CD14-positive monocyte (primary cell): ENCODE results near the gene PLCD1. TPM values are rescaled to one million over a fixed set of nuclear protein-coding genes. Genes with fewer than 3 reads are reported as not detected.
"Not testable (repeated sequence)": the region's sequence is repeated elsewhere in the genome, so short reads cannot be mapped to it uniquely, and the experiment has no call there.

Source experiments
- DNase-seq, 3 donors: peaks; one replicate each; pipeline ENCODE4 v3.0.0-alpha.2; 2011 to 2022
- H2AFZ ChIP-seq: 2 replicates; pipeline ENCODE4 v1.6.0; 2012; ENCODE audit warnings: mild to moderate bottlenecking, low read depth, low read length, inconsistent platforms; ENCODE audit not compliant: insufficient read depth, poor library complexity, severe bottlenecking
- H3K27ac ChIP-seq, 2 donors: 1 replicate in 1 of 2; 2 replicates in 1 of 2; pipeline ENCODE4 v1.5.1; 2012 to 2013; ENCODE audit warnings: low read length in 2 of 2, control low read depth in 1 of 2, inconsistent platforms in 1 of 2, low read depth in 1 of 2, mild to moderate bottlenecking in 1 of 2
- H3K27me3 ChIP-seq, 2 donors: one replicate each; pipeline versions ENCODE4 v1.6.0 to v1.6.1; 2011 to 2013; ENCODE audit warnings: low read length in 2 of 2; ENCODE audit not compliant: control insufficient read depth in 2 of 2, insufficient read depth in 2 of 2
- H3K36me3 ChIP-seq, 2 donors: replicated peaks in 1 of 2; 1 replicate in 1 of 2; 2 replicates in 1 of 2; pipeline versions ENCODE4 v1.5.1 to v1.6.1; 2012 to 2013; ENCODE audit warnings: low read length in 2 of 2, control low read depth in 1 of 2, inconsistent platforms in 1 of 2, mild to moderate bottlenecking in 1 of 2; ENCODE audit not compliant: insufficient read depth in 2 of 2, control insufficient read depth in 1 of 2
- H3K4me1 ChIP-seq, 2 donors: 1 replicate in 1 of 2; 2 replicates in 1 of 2; pipeline versions ENCODE4 v1.5.1 to v1.6.1; 2012 to 2013; ENCODE audit warnings: low read length in 2 of 2, control low read depth in 1 of 2, inconsistent platforms in 1 of 2, mild to moderate bottlenecking in 1 of 2, moderate library complexity in 1 of 2; ENCODE audit not compliant: insufficient read depth in 2 of 2, control insufficient read depth in 1 of 2
- H3K4me2 ChIP-seq: replicated peaks from 2 replicates; pipeline ENCODE3; 2012; ENCODE audit warnings: low read length, moderate library complexity, mild to moderate bottlenecking; ENCODE audit not compliant: poor library complexity, severe bottlenecking; ENCODE audit errors: extremely low read depth
- H3K4me3 ChIP-seq, 3 experiments: fragments of 200-600 bp in 1 of 3; sonication (generic) in 1 of 3; replicated peaks in 1 of 3; 1 replicate in 2 of 3; 2 replicates in 1 of 3; pipeline ENCODE4 v1.5.1; 2011 to 2013; ENCODE audit warnings: low read length in 3 of 3, mild to moderate bottlenecking in 3 of 3, control low read depth in 2 of 3, low read depth in 2 of 3, inconsistent platforms in 1 of 3, moderate library complexity in 1 of 3
- H3K79me2 ChIP-seq: 2 replicates; pipeline ENCODE4 v1.6.0; 2012; ENCODE audit warnings: mild to moderate bottlenecking, control low read depth, inconsistent platforms, low read length, moderate library complexity; ENCODE audit not compliant: insufficient read depth
- H3K9ac ChIP-seq: 2 replicates; pipeline ENCODE4 v1.6.0; 2017; ENCODE audit warnings: low read length, mild to moderate bottlenecking; ENCODE audit not compliant: insufficient read depth, poor library complexity, severe bottlenecking
- H3K9me3 ChIP-seq, 2 donors: replicated peaks in 1 of 2; 1 replicate in 1 of 2; 2 replicates in 1 of 2; pipeline versions ENCODE4 v1.5.1 to v1.6.1; 2012 to 2013; ENCODE audit warnings: low read length in 2 of 2, control low read depth in 1 of 2; ENCODE audit not compliant: control insufficient read depth in 1 of 2, insufficient read depth in 1 of 2
- H4K20me1 ChIP-seq: 2 replicates; pipeline ENCODE4 v1.6.0; 2012; ENCODE audit warnings: mild to moderate bottlenecking, low read length, control low read depth, moderate library complexity; ENCODE audit not compliant: insufficient read depth
- H3K27ac Mint-ChIP-seq, 7 donors: one replicate each; pipeline ENCODE4 v1.8.0; 2020; ENCODE audit warnings: mild to moderate bottlenecking in 7 of 7, mixed read lengths in 7 of 7, moderate library complexity in 6 of 7, inconsistent platforms in 2 of 7
- H3K27me3 Mint-ChIP-seq, 3 donors: one replicate each; pipeline ENCODE4 v1.8.0; 2021 to 2022; ENCODE audit warnings: low read depth in 3 of 3, mild to moderate bottlenecking in 3 of 3, mixed read lengths in 3 of 3, moderate library complexity in 3 of 3, inconsistent platforms in 1 of 3
- H3K36me3 Mint-ChIP-seq, 2 donors: one replicate each; pipeline ENCODE4 v1.8.0; 2020; ENCODE audit warnings: mixed read lengths in 2 of 2, inconsistent platforms in 1 of 2, mild to moderate bottlenecking in 1 of 2
- H3K4me1 Mint-ChIP-seq: one replicate; pipeline ENCODE4 v1.8.0; 2020; ENCODE audit warnings: mild to moderate bottlenecking, mixed read lengths
- H3K4me3 Mint-ChIP-seq, 2 donors: one replicate each; pipeline ENCODE4 v1.8.0; 2020; ENCODE audit warnings: mild to moderate bottlenecking in 2 of 2, mixed read lengths in 2 of 2, moderate library complexity in 1 of 2
- H3K9me3 Mint-ChIP-seq, 7 donors: one replicate each; pipeline ENCODE4 v1.8.0; 2020 to 2022; ENCODE audit warnings: mixed read lengths in 7 of 7, mild to moderate bottlenecking in 6 of 7, moderate library complexity in 6 of 7, inconsistent platforms in 2 of 7
- CTCF ChIP-seq: fragments of 200-600 bp; IDR thresholded peaks from one replicate; pipeline ENCODE4 v1.8.0; 2022; ENCODE audit warnings: antibody characterized with exemption, mild to moderate bottlenecking
- WGBS: methylation state at CpG from one replicate; pipeline ENCODE4 v1.1.5; 2013; ENCODE audit warnings: missing lambda C conversion rate; ENCODE audit not compliant: insufficient coverage; 5-methylcytosine and 5-hydroxymethylcytosine counted together
- intact Hi-C, 2 donors: fragments of 100-400 bp; cut with micrococcal nuclease; formaldehyde crosslinking; loops; one replicate each; pipeline versions ENCODE4 v1.15.0 to v1.15.1; 2023
- polyA plus RNA-seq, 3 donors: library from polyadenylated mRNA; depleted of rRNA in 1 of 3; unstranded in 2 of 3; stranded (reverse) in 1 of 3; fragments of 300-500 nt in 2 of 3; fragments of >200 nt in 1 of 3; fragmentation: Illumina TruSeq in 2 of 3; gene quantifications; 1 replicate in 2 of 3; 2 replicates in 1 of 3; pipeline ENCODE4 v1.2.3, GENCODE V29; 2012 to 2021

The PLCD1 gene
- polyA plus RNA-seq, 3 donors: 4.1 to 6.4 (median 6.0) TPM

DNA sequence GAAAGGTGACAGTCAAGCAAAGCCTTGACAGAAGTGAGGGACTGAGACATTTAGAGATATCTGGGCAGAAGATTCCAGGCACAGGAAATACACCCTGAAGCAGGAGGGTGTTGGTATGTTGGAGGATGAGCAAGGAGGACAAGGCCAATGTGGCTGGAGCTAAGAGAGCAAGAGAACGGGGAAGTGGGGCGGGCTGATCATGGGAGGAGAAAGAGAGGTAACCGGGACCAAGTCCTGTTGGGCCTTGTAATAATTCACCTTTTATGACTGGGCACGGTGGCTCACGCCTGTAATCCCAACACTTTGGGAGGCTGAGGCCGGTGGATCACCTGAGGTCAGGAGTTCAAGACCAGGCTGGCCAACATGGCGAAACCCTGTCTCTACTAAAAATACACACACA is 4.1 kb upstream of the PLCD1 start:
- H3K4me3 Mint-ChIP-seq: peak overlapping the region in 1 of 2 donors; percentile 2
- WGBS: 100% methylated on average over 1 of the region's 7 CpGs
- not testable (repeated sequence) for H3K27ac Mint-ChIP-seq

DNA sequence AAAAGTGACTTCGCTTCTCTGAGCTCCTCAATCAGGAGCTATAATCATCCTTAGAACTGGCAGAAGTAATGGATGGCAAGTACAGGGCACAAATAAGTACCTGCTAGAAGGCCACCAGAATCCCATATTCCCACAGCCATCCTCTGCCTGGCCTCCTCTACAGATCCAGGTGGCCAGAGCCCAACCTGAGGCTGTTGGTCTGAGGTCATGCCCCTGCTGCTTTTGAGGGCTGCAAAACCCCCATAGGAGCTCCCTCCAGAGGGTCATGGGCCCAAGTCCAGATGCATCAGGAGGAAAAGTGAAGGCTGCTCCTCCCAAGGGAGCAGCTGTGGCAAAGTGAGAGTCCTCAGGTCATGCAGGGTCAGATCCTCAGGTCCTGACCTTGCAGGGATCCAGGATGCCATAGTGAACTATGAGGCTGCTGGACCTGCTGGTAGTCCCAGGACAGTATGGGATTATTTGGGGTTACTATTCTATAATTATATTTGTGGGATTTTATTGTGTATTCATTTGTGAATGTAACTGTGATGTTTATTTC is 3.0 kb upstream of the PLCD1 start:
- Mint-ChIP-seq H3K9me3 (peaks cover 0 to 9% (median 0%) of the 10 kb centered on the region in 7 donors), H3K27ac (no peak overlapping the region), H3K4me3 (no peak overlapping the region), H3K36me3 (peaks cover 8 to 14% of the 10 kb centered on the region in 2 donors), H3K4me1 (peaks cover 20% of the 10 kb centered on the region), H3K27me3 (peaks cover 39 to 53% (median 50%) of the 10 kb centered on the region in 3 donors)
- no peak overlapping the region for H3K4me2 ChIP-seq
- peaks cover 16 to 48% of the 10 kb centered on the region in 2 donors for H3K27me3 ChIP-seq
- no peaks in the 10 kb centered on the region for H4K20me1 ChIP-seq
- H3K27ac ChIP-seq: no peak overlapping the region
- intact Hi-C loops: no loop called here
- H3K4me3 ChIP-seq: no peak overlapping the region
- whole genome bisulfite sequencing: no CpG with 5 or more reads among the region's 1 CpG
- H3K9me3 ChIP-seq: no peaks in the 10 kb centered on the region
- H3K9ac ChIP-seq: no peak overlapping the region
- no peak for TF ChIP-seq CTCF
- H3K36me3 ChIP-seq: no peaks in the 10 kb centered on the region
- DNase-seq: no peak
- H2AFZ ChIP-seq: no peak overlapping the region
- peaks cover 24 to 26% of the 10 kb centered on the region in 2 donors for H3K4me1 ChIP-seq
- no peaks in the 10 kb centered on the region for H3K79me2 ChIP-seq

More for the DNA sequence above, 4.1 kb upstream of the PLCD1 start:
- H3K4me1 ChIP-seq: peaks cover 31 to 32% of the 10 kb centered on the region in 2 donors
- Mint-ChIP-seq H3K4me1 (peaks cover 27% of the 10 kb centered on the region), H3K27me3 (peaks cover 27 to 41% (median 40%) of the 10 kb centered on the region in 3 donors)
- DNase-seq, H3K9me3 Mint-ChIP-seq, H3K36me3 ChIP-seq, H3K4me2 ChIP-seq, H3K9me3 ChIP-seq, H3K36me3 Mint-ChIP-seq, H3K27ac ChIP-seq, H4K20me1 ChIP-seq, intact Hi-C loops, H3K79me2 ChIP-seq, H2AFZ ChIP-seq, H3K9ac ChIP-seq, H3K4me3 ChIP-seq: not testable (repeated sequence)
- H3K27me3 ChIP-seq: peaks cover 6 to 37% of the 10 kb centered on the region in 2 donors
